ENCODE measurements around the gene CACNA1F. TPM values are rescaled to one million over a fixed set of nuclear protein-coding genes. Genes with fewer than 3 reads are reported as not detected.
A peak's percentile ranks its signal among the peaks of the same experiment; 100 is the strongest.

CACNA1F gene
- total RNA-seq, 1 experiment from 2014 or later, result not detected

DNA sequence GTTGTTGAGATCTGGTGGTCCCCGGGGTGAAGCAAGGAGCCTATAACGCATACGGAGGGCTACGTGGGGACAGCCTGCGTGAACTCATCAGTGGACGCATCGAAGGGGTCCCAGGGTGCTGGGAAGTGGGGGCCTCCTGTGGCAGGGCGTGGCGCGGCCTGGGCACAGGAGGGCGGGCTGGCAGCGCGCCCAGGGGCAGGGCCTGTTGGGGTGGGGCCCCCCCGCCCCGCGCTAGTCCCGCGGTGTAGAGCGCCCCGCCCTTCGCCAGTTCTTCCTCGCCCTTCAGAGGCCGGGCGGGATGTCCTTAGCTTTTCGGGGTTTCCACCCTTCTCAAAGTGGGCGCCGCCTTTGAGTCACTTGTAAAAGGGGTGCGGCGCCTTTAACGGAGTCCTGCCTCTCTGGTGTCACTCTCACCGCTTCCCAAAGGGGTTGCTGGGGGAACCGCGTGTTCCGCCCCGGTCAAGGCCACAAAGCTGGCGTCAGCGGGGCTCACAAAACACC lies 60.8 kb downstream of the CACNA1F start:
- ChIA-PET CTCF (interaction anchor here (0.8 kb wide), 1 partner anchor 16 kb away, joined by 3 read pairs; no protein-coding TSS in a partner anchor), POLR2A (interaction anchor here (0.6 kb wide), 1 partner anchor 1466 kb away, joined by 3 read pairs; no protein-coding TSS in a partner anchor)
- Histone ChIP-seq H3K4me1 (ENCODE audit: control insufficient read depth, insufficient read depth, low read length) (peaks cover 35% of the 10 kb centered on the region), H3K9me3 (ENCODE audit: control insufficient read depth, insufficient read depth, low read depth, low read length) (no peaks in the 10 kb centered on the region), H3K27ac (ENCODE audit: low read length) (peak overlapping the region; percentile 90), H3K36me3 (ENCODE audit: control insufficient read depth, insufficient read depth, low read length) (peaks cover 4% of the 10 kb centered on the region; the same call in 1 of the 2 replicates), H3K27me3 (ENCODE audit: control insufficient read depth, insufficient read depth, low read length) (no peaks in the 10 kb centered on the region), H3K4me3 (ENCODE audit: low read depth in 2 of 2, low read length in 2 of 2) (peak overlapping the region; percentile 74 to 83)
- DNase-seq (ENCODE audit: low read depth, low spot score) (no peak), ATAC-seq (peak; percentile 72)
- no TSS peak for BruUV-seq (replicated peaks)
- intact Hi-C loops (cut with micrococcal nuclease; ENCODE audit: unreplicated experiment), result no loop called here
- peak; percentile 71 for TF ChIP-seq POLR2AphosphoS5 (IDR thresholded peaks at IDR 0.05; ENCODE audit: low read depth, low read length)
- no peak for TF ChIP-seq CTCF (IDR thresholded peaks at IDR 0.05)
- in situ Hi-C loops (cut with HindIII; ENCODE audit: low pct_unique_long_range_greater_than_20kb, low sequenced_read_pairs), result no loop called here

DNA sequence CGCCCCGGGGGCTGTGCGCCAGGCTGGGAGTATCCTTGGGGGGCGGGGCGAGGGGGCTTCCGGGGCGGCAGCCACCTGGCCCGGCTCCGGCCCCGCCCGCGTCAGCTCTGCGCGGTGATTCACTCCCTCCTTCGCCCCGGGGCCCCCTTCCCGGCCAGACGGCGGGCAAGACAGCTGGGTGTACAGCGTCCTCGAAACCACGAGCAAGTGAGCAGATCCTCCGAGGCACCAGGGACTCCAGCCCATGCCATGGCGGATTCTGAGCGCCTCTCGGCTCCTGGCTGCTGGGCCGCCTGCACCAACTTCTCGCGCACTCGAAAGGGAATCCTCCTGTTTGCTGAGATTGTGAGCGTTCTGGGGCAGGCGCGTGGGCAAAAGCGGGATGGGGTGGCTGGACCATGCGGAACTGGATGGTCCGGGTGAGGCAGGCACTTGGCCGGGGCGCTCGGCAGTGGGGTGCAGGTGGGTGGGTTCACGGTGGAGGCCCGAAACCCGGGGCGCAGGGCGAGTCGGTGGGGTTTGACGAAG lies 61.3 kb downstream of the CACNA1F start, which contains the start of gene PLP2:
Gene PLP2 (plus strand): TSS at position 147 of the 528 bp plus-strand sequence. CDS start 103 bp downstream, at position 250.
- in situ Hi-C loops (cut with HindIII; ENCODE audit: low pct_unique_long_range_greater_than_20kb, low sequenced_read_pairs) (no loop called here), intact Hi-C loops (cut with micrococcal nuclease; ENCODE audit: unreplicated experiment) (no loop called here)
- H3K4me1 ChIP-seq (ENCODE audit: control insufficient read depth, insufficient read depth, low read length), result peaks cover 34% of the 10 kb centered on the region
- no peaks in the 10 kb centered on the region for H3K27me3 ChIP-seq (ENCODE audit: control insufficient read depth, insufficient read depth, low read length)
- H3K36me3 ChIP-seq (ENCODE audit: control insufficient read depth, insufficient read depth, low read length), result peaks cover 4% of the 10 kb centered on the region; the same call in 1 of the 2 replicates
- CTCF ChIA-PET, result no interaction called here
- BruUV-seq (replicated peaks), result no TSS peak
- peak within 1 kb of the TSS; percentile 74 to 83 for H3K4me3 ChIP-seq (ENCODE audit: low read depth in 2 of 2, low read length in 2 of 2)
- POLR2A ChIA-PET, result interaction anchor here (0.6 to 0.8 kb wide), 6 partner anchors 11 to 1466 kb away, joined by 3 to 8 read pairs (median 3); no protein-coding TSS in a partner anchor
- peak within 1 kb of the TSS; percentile 90 for H3K27ac ChIP-seq (ENCODE audit: low read length)
- no peak for DNase-seq (ENCODE audit: low read depth, low spot score)
- no peaks in the 10 kb centered on the region for H3K9me3 ChIP-seq (ENCODE audit: control insufficient read depth, insufficient read depth, low read depth, low read length)
- TF ChIP-seq, protein P1, sequence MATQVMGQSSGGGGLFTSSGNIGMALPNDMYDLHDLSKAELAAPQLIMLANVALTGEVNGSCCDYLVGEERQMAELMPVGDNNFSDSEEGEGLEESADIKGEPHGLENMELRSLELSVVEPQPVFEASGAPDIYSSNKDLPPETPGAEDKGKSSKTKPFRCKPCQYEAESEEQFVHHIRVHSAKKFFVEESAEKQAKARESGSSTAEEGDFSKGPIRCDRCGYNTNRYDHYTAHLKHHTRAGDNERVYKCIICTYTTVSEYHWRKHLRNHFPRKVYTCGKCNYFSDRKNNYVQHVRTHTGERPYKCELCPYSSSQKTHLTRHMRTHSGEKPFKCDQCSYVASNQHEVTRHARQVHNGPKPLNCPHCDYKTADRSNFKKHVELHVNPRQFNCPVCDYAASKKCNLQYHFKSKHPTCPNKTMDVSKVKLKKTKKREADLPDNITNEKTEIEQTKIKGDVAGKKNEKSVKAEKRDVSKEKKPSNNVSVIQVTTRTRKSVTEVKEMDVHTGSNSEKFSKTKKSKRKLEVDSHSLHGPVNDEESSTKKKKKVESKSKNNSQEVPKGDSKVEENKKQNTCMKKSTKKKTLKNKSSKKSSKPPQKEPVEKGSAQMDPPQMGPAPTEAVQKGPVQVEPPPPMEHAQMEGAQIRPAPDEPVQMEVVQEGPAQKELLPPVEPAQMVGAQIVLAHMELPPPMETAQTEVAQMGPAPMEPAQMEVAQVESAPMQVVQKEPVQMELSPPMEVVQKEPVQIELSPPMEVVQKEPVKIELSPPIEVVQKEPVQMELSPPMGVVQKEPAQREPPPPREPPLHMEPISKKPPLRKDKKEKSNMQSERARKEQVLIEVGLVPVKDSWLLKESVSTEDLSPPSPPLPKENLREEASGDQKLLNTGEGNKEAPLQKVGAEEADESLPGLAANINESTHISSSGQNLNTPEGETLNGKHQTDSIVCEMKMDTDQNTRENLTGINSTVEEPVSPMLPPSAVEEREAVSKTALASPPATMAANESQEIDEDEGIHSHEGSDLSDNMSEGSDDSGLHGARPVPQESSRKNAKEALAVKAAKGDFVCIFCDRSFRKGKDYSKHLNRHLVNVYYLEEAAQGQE (IDR thresholded peaks at IDR 0.05; ENCODE audit: insufficient read depth in 1 of 2, low read depth in 2 of 2, low read length in 1 of 2), result no peak
- TF ChIP-seq POLR2AphosphoS5 (IDR thresholded peaks at IDR 0.05; ENCODE audit: low read depth, low read length) (no peak; the same call in none of the 2 replicates), SIN3A (IDR thresholded peaks at IDR 0.05; ENCODE audit: borderline replicate concordance, insufficient read depth, low read depth, low read length) (no peak), TCF7L2 (IDR thresholded peaks at IDR 0.05; ENCODE audit: low read depth, low read length) (no peak), CTCF (IDR thresholded peaks at IDR 0.05) (no peak)
- ATAC-seq, result peak; percentile 66
